PC-9 (cell line): Measurements from ENCODE around the gene H6PD.

Experiments used
- EZH2 ChIP-seq: fragments of 200-600 bp; sonication (generic); IDR thresholded peaks from 2 replicates; pipeline ENCODE4 v1.8.0; 2017; ENCODE audit warnings: antibody characterized with exemption, low read depth
- TF ChIP-seq, protein P1 (sequence below): fragments of 200-600 bp; sonication (generic); conservative IDR thresholded peaks from 2 replicates; pipeline ENCODE4 v1.6.1; 2017; ENCODE audit warnings: mixed run types, antibody characterized with exemption, mild to moderate bottlenecking, moderate library complexity

DNA sequence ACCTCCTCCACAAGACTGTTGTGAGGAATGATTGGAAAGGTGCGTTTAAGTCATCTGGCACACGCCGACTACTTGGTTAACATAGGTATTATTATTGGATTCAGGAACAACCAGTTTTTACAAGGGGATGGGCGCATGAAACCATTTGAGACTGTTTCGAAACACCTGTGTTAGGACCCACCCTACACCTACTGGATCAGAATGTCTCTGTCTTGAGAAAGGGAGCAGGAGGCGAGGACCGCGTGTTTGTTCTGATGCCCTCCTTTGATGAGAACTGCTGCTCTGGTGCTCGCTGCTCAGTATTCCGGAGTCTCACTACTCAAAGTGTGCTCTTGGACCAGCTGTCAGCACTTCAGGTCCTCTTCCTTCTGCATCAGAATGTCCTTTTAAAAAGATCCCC is 7.3 kb downstream of the H6PD start:
- TF ChIP-seq, protein P1, sequence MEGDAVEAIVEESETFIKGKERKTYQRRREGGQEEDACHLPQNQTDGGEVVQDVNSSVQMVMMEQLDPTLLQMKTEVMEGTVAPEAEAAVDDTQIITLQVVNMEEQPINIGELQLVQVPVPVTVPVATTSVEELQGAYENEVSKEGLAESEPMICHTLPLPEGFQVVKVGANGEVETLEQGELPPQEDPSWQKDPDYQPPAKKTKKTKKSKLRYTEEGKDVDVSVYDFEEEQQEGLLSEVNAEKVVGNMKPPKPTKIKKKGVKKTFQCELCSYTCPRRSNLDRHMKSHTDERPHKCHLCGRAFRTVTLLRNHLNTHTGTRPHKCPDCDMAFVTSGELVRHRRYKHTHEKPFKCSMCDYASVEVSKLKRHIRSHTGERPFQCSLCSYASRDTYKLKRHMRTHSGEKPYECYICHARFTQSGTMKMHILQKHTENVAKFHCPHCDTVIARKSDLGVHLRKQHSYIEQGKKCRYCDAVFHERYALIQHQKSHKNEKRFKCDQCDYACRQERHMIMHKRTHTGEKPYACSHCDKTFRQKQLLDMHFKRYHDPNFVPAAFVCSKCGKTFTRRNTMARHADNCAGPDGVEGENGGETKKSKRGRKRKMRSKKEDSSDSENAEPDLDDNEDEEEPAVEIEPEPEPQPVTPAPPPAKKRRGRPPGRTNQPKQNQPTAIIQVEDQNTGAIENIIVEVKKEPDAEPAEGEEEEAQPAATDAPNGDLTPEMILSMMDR, result no peak
- TF ChIP-seq EZH2, result no peak
